ENCODE results near the gene RBBP5.

Gene RBBP5

DNA sequence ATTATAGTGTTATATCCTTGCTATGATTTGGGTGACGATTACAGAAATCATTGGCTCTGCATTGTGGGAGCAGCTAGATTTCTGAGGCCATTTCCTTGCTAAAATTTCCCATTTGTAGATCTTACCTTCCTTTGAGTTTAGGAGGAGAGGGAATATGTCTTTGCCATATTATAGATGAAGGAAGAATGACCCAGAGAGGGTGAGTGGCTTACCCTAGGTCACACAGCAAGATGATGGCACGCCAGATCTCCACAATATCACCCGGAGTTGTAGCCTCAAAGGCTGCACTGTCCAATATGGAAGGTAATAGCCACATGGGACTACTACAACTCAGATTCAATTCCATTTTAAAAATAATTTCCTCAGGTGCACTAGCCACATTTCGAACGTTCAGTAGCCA is 68.5 kb downstream of the RBBP5 start:
- DNase-seq, result no peak

DNA sequence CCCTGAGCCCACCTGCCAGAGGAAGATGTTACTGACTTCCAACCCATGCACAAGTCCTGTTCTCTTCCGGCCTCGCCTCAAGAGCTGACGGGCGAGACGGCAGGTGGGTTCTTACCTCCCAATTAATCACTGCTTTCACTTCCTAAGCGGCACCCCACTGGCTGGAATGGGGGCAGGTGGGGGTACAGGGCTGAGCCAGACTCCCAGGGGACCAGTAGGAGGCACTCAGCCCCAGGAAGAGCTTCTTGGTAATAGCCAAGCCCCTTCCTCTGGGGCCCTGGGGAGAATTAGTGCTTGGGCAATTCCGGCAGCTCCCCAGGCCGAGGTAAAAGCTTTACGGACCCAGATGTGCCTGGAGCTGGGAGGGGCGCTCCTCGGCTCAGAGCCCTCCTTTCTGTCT is 69.1 kb downstream of the RBBP5 start:
- no peak for DNase-seq

DNA sequence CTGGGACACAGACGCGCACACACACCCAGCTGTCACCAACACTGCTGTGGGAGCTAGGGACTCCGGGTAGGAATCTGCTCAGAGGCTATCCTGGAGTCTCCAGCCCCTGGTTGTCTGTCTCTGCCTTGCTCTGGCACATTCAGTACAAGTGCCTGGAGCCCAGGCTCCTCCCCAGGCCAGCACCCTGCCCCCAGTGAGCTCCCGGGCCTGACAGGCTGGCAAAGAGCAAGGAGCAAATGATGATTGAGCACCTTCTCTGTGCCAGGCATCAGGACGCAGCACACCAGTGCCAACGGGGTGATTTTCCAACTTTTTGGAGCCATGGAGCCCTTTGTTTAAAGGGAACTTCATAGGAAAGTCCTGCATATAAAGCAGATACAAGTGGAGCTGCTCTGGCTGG is 72.3 kb downstream of the RBBP5 start:
- DNase-seq, result no peak

GRCh38 chr1:205048382-205048781 is 73.4 kb downstream of the RBBP5 start:
- DNase-seq, result no peak

DNA sequence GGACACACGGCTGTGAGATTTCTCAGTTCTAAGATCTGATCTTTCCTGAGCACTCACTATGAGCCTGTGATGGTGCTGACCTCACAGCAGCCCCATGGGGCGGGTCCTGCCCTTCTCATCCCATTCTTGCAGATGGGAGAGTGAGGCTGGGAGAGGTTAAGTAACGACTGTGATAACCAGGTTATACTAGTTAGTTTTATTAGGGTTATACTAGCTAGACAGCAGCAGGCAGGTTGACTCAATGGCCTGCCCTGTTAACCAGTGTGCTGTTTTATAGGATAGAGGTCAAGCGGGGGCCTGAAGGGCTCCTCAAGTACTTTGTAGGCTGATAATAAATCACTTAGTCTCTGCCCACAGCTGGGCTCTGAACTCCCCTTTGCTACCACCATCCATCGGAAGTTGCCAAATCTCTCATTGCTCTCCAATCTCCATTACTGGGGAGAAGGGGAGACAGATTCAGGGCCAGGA is 74.0 kb downstream of the RBBP5 start:
- no peak for DNase-seq

- no peak for DNase-seq
Measured at GRCh38 chr1:205046870-205047269, 74.9 kb downstream of the RBBP5 start.

GRCh38 chr1:205045146-205045545 is 76.6 kb downstream of the RBBP5 start:
- no peak for DNase-seq

GRCh38 chr1:205044741-205045140 is 77.0 kb downstream of the RBBP5 start:
- DNase-seq, result no peak

DNA sequence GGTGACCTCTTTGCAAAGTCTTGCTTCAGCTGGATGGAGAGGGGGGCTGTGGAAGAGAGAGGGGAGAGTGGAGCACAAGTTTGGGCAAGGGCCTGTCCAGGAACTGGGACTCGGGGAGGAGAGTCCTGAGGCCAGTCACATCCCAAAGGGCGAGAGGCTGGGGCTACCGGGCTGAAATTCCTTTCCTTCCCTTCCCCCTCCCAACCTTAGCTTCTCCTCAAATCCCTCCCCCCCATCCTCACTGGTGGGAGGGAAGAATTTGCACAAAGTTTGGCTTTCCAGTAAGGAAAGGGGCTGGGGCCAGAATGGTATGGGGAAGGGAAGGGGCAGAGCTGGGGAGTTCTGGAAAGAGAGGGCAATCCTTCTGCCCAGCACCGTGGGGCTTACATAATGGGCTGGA is 77.9 kb downstream of the RBBP5 start:
- DNase-seq, result no peak

DNA sequence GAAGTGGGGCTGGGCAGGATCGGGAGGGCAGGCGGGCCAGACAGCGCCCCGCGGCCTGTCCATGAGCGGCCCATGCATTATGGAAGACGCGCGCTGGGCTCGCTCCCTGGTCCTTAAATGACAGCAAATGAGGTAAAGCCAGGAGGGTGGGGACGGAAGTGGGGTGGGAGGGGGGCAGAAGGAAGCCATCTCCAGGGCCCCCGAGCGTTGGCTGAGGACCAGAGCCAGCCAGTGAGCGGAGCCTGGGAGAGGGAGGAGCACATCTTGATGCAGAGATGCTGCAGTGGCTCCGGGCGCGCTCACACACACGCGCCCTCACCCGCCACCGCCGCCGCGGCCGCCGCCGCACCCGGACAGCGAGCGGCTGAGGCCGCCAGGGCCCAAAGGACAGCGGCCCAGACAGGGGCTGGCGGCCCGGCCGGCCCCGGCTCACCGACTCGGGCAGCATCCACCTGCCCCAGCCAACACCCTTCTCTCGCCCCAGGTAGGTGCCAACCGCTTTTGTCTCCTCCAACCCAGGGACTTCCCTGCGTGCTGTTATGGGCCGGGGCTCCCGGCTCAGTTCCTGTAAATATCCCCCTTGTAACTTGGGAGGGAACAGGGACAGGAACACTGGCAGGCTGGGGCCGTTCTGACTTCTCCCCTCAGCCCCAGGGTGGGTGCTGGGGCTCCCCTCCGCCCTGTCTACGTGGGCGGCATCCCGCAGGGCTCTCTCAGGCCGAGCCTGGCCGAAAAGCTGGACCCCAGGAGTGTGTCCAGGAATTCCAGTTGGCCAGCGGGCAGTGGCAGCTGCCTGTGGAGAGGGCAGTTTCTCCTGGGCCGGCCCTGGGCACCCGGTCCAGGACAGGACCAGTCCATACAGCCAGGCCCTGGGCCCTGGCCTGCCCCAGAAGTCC is 78.6 kb downstream of the RBBP5 start, which contains the start of gene CNTN2:
TSS of gene CNTN2 (plus strand) at position 302 of the 896 bp plus-strand sequence. CDS start 9,974 bp downstream, outside the sequence.
- no peak for DNase-seq

- DNase-seq, result no peak
Measured at GRCh38 chr1:205041998-205042910, 79.5 kb downstream of the RBBP5 start.

DNA sequence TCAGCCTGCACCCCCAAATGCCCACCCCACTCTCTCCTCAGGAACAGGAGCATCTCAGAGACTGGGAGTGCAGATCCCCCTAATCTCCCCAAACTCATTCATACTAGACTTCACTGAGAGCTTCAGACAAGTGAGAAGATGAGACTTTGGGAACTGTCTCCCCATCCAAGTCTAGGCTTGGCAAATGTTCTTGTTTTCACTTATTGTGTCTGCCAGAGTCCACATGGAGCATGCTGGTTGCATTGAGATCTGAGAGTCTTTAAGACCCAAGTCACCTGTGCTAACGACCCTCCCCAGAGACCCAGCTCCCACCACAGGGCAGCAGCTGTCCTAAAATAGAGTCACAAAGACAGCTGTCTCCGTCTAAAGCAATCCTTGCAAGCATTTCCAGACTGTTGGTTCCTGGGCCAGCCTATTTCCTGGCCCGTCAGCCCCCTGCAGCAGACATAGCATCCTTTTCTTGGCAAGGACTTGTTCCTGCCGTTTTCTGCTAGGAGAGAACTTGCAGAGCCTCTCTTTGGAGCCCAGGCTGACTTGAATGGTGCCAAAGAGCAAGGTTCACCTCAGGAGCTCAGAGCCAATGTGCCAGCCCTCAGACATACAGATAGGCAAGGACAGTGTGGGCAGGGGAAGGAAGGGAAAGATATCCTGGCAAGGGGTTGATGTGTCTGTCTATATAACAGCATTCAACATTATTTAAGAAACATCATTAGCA is 80.6 kb downstream of the RBBP5 start:
- no peak for DNase-seq

GRCh38 chr1:205038132-205038786 is 83.5 kb downstream of the RBBP5 start:
- DNase-seq, result no peak

GRCh38 chr1:205037539-205037938 is 84.2 kb downstream of the RBBP5 start:
- DNase-seq, result no peak
